HG03025 (cell line): Measurements from ENCODE around the gene ELMOD2.

Source experiments
- ATAC-seq: cut with Tn5 transposase; IDR thresholded peaks from one replicate; pipeline ENCODE4 v1.9.1; 2021; ENCODE audit warnings: mild to moderate bottlenecking, moderate library complexity; ENCODE audit not compliant: unreplicated experiment, low FRiP score

ELMOD2 gene

GRCh38 chr4:140579278-140579677 lies 55.3 kb downstream of the ELMOD2 start:
- ATAC-seq, result no peak

GRCh38 chr4:140581078-140581477 lies 57.1 kb downstream of the ELMOD2 start:
- no peak for ATAC-seq

GRCh38 chr4:140584439-140584838 lies 60.5 kb downstream of the ELMOD2 start:
- ATAC-seq, result no peak

- no peak for ATAC-seq
These were observed 71.1 kb downstream of the ELMOD2 start for GRCh38 chr4:140595065-140595464.

GRCh38 chr4:140600408-140600807 lies 76.4 kb downstream of the ELMOD2 start:
- ATAC-seq, result no peak

- ATAC-seq, result no peak
These were observed 78.7 kb downstream of the ELMOD2 start for GRCh38 chr4:140602714-140603113.

GRCh38 chr4:140603286-140603685 lies 79.3 kb downstream of the ELMOD2 start:
- no peak for ATAC-seq
